Activated naive CD4-positive, alpha-beta T cell treated with anti-CD3 and anti-CD28 coated beads, Interleukin-2, amount 50 U/mL, for 16 hours (primary cell): Measurements from ENCODE around the gene PLTP.

Experiments
- DNase-seq: peaks from one replicate; pipeline ENCODE4 v3.0.0-alpha.2; 2020

Gene PLTP

GRCh38 chr20:45867819-45868176, 44.2 kb downstream of the PLTP start:
- no peak for DNase-seq

DNA sequence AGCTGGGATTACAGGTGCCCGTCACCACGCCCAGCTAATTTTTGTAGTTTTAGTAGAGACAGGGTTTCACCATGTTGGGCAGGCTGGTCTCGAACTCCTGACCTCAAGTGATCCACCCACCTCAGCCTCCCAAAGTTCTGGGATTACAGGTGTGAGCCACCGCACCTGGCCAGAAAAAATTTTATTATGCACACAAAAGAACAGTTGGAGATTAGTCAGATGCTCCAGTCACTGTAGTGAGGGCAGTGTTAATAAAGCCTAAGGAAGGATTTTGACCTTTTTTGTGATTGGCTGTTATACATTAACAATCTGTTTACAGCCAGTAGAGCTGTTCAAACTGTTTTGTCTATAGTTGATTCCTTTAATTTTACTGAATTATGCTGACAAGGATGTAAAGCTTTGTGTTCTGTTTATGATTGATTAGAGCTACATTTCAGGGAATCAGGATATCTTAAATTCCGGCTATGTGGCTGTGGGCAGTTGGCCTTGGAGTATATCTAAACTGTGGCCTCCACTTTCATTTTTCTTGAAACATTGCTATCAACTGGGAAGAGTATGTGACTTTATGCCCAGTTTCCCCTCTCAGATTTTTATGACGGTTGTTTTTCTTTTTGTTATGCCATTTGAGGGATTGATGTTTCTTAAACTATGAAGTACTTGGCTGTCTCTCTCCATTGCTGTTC, 44.7 kb downstream of the PLTP start:
- no peak for DNase-seq

- no peak for DNase-seq
These were observed 45.5 kb downstream of the PLTP start for GRCh38 chr20:45866454-45866853.

- DNase-seq, result no peak
These were observed 48.1 kb downstream of the PLTP start for GRCh38 chr20:45863543-45864470.

DNA sequence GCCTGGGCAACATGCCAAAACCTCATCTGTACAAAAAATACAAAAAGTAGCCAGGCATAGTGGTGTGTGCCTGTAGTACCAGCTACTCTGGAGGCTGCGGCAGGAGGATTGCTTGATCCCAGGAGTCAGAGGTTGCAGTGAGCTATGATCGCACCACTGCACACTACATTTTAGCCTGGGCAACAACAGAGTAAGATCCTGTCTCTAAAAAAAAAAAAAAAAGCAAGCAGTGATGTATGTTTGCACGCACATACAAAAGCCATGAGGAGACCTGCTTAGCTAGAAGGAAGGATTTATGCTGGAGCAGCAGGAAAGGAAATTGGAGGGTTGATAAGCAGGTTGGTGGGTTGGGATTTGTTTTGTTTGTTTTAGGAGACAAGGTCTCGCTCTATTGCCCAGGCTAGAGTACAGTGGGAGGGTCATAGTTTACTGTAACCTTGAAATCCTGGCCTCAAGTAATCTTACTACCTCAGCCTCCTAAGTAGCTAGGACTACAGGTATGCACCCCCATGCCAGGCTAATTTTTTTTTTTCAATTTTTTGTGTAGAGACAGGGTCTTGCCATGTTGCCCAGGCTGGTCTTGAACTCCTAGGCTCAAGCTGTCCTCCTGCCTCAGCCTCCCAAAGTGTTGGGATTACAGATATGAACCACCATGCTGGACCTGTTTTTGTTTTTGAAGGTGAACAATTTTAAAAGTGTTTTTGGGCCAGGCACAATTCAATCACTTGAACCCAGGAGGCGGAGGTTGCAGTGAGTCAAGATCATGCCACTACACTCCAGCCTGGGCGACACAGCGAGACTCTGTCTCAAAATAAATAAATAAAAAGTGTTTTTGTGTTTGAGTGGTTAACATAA, 50.5 kb downstream of the PLTP start:
- DNase-seq, result no peak

DNA sequence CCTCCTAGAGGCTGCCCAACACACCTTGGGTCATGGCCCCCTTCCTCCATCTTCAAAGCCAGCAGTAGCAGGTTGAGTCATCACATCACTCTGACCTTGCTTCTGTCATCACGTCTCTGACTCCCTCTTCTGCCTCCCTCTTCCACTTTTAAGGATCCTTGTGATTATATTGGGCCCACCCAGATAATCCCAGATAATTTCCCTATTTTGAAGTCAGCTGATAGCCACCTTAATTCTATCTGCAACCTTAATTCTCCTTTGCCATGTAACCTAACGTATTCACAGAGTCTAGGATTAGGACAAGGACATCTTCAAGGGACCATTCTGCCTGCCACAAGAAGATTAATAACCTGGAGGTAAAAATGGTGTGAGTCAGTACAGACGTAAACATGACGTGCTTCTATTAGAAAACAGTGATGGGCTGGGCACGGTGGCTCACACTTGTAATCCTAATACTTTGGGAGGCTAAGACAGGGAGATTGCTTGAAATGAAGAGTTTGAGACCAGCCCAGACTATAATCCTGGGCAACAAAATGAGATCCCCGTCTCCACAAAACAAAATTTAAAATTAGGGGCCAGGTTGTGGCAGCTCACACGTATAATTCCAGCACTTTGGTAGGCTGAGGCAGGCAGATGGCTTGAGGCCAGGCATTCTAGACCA, 51.3 kb downstream of the PLTP start:
- no peak for DNase-seq

- DNase-seq, result no peak
These were observed 52.0 kb downstream of the PLTP start for GRCh38 chr20:45859916-45860315.

GRCh38 chr20:45857882-45858216, 54.1 kb downstream of the PLTP start:
- DNase-seq, result peak; percentile 28

GRCh38 chr20:45857114-45857881, 54.7 kb downstream of the PLTP start, which contains the start of the genes ACOT8 and ZSWIM3:
ACOT8 (minus strand) TSS chr20:45857392; CDS start chr20:45857315, 77 bp downstream.
ZSWIM3 (plus strand) TSS chr20:45857614; CDS start chr20:45857826, 212 bp downstream.
- peak; percentile 89 for DNase-seq

DNA sequence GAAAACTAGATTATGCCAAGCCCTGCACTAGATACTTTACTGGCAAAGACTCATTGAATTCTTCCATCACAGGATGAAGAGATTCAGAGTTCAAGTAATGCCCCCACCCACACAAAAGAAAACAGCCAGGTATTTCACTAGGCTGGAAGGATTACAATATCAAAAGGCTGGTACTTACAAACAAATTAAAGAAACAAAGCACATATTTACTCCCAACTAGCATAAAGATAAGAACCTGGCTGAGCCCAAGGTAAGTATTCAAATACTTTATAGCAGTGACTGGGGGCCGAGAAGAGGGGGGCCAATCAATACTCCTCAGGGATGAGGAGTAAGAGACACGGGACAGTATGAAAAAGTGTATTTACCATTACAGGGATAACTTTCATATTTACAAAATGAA, 58.5 kb downstream of the PLTP start:
- DNase-seq, result no peak

GRCh38 chr20:45852326-45852725, 59.6 kb downstream of the PLTP start:
- no peak for DNase-seq

- no peak for DNase-seq
These were observed 60.5 kb downstream of the PLTP start for GRCh38 chr20:45851501-45851900.

DNA sequence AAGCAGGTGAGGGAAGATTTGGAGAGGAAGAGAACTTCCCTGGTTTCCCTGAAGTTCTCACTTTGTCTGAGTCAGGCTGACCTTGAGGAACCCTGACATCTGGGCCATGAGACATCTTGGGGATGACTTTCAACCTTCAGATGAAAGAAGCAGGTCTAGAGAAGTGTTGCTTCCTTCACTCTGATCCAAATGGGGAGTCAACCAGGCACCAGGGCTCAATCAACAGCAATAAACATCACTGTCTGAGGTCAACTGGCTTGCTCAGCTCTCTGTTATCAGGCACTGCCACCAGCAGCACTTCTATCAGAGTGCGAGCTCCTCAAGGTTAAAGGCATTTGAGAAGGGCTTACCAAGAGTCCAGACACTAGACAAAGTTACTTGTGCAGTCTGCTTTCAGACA, 61.0 kb downstream of the PLTP start:
- DNase-seq, result no peak

DNA sequence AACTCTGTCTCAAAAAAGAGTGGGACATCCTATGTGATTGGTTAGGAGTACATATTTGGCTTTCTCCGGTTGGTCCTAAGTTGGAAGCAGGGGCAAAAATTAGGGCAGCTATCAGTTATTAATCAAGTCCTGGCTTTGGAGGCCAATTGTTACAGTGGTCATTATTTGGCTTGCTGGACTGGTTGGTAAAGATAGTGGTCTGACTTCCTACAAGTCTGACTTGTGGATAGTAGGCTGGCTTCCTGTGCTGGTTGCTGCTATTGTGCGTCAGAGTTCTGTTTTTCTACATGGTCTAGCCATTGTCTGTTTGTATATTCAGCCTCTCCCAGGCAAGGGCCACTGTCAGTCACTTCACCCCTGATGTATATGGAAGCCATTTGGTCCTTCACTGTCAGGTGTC, 61.7 kb downstream of the PLTP start:
- DNase-seq, result no peak

GRCh38 chr20:45848969-45849582, 62.9 kb downstream of the PLTP start:
- DNase-seq, result no peak
